ENCODE data around the gene IGF2BP2.
A peak's percentile ranks its signal among the peaks of the same experiment; 100 is the strongest.
"Not testable (repeated sequence)": the region's sequence is repeated elsewhere in the genome, so short reads cannot be mapped to it uniquely, and the experiment has no call there.

Gene IGF2BP2

DNA sequence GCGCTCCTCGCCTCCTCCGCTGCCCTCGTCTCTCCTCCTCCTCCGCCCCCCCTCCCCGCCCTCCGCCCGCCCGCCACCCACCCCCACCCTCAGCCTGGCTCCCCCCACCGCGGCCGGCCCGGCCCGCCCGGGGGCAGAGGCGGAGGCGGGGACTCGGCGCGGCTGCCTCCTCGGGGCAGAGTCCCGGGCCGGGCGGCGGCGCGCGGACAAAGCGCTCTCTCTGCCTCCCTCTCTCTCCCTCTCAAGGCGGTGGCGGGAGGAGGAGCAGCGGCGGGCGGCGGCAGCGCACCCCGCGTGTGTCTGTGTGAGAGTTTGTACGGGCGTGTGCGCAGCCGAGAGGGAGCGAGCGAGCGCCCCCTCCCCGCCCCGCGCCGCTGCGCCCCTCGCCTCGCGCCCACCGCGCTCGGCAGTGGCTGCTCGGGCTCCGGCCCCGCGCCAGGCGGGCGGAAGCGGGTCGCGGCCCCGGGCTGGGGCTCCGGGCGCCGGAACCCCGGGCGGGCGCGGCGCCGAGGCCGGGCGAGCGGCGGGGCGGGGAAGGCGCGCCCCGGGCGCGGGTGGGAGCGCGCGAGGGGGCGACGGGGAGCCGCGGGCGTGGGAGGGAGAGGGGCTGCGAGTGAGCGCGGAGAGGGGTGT lies at the start of gene IGF2BP2:
IGF2BP2 (minus strand) TSS at position 37 of the 633 bp plus-strand sequence. CDS start 82 bp downstream, outside the sequence.
- DNase-seq (ENCODE audit: low spot score) = peak; percentile 52

GRCh38 chr3:185874119-185874518 lies 49.3 kb upstream of the IGF2BP2 start:
- DNase-seq (ENCODE audit: low spot score) = no peak

- no peak for DNase-seq (ENCODE audit: low spot score)
Measured at GRCh38 chr3:185867650-185868049, 42.8 kb upstream of the IGF2BP2 start.

- DNase-seq (ENCODE audit: low spot score) = no peak
Measured at GRCh38 chr3:185866995-185867394, 42.2 kb upstream of the IGF2BP2 start.

DNA sequence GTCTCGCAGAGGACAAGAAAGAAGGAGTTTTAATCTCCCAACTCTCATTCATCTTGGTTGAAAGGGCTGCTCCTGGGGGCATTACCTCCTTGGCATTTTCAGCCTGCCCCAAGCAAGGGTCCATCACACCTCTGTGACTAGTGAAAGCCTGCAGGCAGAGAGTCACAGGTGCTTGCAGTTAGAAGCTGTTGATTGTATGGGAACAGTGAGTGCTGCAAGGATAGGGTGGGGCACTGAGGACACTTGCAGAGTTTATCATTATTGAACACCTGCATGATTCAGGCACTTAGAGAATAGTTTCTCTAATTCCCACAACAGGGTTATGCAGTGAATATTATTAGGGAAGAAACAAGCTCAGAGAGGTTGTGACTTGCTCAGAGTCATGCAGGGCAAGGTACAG lies 41.7 kb upstream of the IGF2BP2 start:
- DNase-seq (ENCODE audit: low spot score) = no peak

DNA sequence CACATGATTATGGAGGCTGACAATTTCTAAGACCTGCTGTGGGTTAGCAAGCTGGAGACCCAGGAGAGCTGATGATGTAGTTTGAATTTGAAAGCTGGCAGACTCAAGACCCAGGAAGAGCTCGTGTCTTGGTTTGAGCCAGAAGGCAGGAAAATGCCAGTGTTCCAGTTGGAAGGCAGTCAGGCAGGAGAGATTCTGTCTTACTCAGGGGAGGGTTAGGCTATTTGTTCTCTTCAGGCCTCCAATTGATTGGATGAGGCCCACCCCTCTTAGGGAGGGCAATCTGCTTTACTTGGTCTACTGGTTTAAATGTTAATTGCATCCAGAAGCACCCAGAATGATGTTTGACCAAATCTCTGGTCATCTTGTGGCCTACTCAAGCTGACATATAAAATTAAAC lies 40.4 kb upstream of the IGF2BP2 start:
- DNase-seq (ENCODE audit: low spot score) = no peak

GRCh38 chr3:185864767-185865166 lies 39.9 kb upstream of the IGF2BP2 start:
- no peak for DNase-seq (ENCODE audit: low spot score)

DNA sequence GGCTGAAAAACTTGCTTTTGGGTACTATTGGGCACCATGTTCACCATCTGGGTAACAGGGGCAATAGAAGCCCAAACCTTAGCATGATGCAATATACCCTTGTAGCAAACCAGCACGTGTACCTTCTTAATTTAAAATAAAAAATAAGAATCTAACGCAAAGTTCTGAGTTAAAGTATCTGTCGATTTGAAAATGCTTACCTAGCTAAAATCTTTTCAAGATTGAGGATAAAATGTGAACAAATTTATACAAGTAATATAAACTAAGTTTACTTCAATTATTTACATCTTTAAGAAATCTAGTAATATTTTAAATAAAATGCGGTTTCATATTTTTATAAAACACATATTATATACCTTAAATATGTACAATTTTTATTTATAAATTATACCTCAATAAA lies 38.1 kb upstream of the IGF2BP2 start:
- no peak for DNase-seq (ENCODE audit: low spot score)

- DNase-seq (ENCODE audit: low spot score) = no peak
Measured at GRCh38 chr3:185859294-185859972, 34.6 kb upstream of the IGF2BP2 start.

- DNase-seq (ENCODE audit: low spot score) = no peak
Measured at GRCh38 chr3:185858502-185859225, 33.8 kb upstream of the IGF2BP2 start.

DNA sequence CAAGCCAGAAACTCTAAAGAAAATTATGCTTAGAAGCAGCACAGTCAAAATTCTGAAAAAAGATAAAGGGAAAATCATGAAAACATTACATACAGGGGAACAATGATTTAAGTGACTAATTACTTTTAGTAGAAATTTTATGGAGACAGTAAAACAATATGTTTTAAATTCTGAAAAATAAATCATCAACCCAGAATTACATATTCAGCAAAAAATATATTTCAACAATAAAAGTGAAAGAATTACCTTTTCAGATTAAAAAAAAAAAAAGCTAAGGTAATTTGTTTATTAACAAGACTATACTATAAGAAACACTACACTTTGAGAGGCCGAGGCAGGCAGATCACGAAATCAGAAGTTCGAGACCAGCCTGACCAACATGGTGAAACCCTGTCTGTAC lies 32.4 kb upstream of the IGF2BP2 start:
- DNase-seq (ENCODE audit: low spot score) = no peak

DNA sequence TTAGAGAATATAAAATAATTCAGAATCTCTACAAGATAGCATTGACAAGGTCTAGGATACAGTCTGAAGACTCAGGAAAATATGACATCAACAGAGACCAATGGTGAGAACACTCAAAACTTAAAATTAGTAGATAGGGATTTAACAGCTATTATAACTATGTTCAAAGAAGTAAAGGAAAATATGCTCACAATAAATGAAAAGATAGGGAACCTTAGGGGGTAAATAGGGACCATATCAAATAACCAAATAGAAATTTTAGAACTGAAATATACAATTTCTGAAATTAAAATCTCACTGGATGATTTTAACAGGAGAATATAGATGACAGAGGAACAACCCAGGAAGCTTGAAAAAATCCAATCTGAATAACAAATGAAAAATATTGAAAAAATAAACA lies 31.8 kb upstream of the IGF2BP2 start:
- no peak for DNase-seq (ENCODE audit: low spot score)

GRCh38 chr3:185853771-185854170 lies 28.9 kb upstream of the IGF2BP2 start:
- not testable (repeated sequence) for DNase-seq (ENCODE audit: low spot score)

DNA sequence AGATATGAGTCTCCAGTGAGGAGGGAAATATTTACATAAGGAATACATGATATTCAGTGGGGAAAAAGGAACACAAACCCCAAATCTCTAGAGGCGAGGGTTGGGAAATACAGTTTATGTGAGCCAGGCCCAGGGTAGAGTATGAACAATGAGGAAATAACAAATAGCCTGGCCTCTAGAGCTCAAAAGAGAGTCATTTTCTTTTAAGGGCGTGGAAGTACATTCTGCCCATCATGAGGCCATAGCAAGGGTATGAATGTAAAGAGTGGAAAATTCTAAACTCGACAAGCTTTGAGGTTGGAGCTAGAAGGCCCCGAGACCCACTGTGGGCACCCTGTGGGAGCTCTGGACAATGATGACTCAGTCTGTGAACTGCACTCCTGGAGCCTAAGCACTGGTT lies 27.8 kb upstream of the IGF2BP2 start:
- DNase-seq (ENCODE audit: low spot score) = no peak

GRCh38 chr3:185851959-185852358 lies 27.1 kb upstream of the IGF2BP2 start:
- DNase-seq (ENCODE audit: low spot score) = no peak

DNA sequence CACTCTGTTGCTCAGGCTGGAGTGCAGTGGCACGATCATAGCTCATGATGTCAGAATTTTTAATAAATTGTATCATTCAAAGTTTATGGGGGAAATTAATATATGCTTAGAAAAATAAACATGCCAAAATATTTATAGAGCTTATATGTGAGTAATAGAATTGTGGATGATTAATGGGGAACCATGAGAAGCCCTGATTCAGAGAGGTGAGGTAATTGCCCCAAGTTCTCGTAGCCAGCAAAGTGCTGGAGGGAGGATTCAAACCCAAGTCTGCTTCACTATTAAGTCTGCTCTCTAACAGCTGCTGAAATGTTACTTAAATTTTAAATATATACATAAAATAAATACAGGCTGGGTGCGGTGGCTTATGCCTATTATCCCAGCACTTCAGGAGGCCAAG lies 26.2 kb upstream of the IGF2BP2 start:
- DNase-seq (ENCODE audit: low spot score) = no peak

GRCh38 chr3:185847506-185847905 lies 22.7 kb upstream of the IGF2BP2 start:
- DNase-seq (ENCODE audit: low spot score) = no peak

DNA sequence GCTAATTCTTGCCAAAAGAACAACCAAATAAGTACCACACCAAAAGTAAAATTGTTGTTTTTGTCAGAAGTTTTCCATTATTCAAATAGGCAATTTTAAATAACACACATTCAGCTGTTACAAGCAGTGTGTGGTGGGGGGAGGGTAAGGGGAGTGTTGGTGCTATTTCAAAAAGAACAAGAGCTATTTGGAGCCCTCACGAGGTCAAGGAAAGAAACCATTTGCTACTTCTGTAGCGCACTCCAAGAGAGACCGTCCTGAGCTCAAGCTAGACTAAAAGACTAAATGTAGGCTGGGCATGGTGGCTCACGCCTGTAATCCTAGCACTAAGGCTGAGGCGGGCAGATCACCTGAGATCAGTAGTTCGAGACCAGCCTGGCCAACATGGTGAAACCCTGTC lies 21.2 kb upstream of the IGF2BP2 start:
- DNase-seq (ENCODE audit: low spot score) = no peak

DNA sequence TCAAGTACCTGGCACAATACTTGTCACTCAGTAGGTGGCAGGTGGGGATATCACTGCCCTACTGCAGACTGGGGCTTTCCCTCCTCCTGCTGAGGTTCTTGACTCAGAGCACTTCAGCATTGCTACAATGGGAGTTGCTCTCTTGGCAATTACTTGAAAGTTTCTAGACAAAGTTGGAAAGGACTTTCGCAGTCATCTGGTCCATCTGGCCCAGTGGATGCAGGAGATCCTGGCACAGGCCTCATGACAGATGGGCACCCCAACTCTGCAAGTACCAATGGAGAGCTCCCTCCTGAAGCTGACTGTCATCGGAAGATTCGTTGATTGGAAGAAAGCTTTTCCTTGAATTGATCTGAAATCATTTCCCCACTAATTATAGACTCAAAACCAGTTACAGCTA lies 19.2 kb upstream of the IGF2BP2 start:
- DNase-seq (ENCODE audit: low spot score) = no peak

- no peak for DNase-seq (ENCODE audit: low spot score)
Measured at GRCh38 chr3:185843635-185844034, 18.8 kb upstream of the IGF2BP2 start.

DNA sequence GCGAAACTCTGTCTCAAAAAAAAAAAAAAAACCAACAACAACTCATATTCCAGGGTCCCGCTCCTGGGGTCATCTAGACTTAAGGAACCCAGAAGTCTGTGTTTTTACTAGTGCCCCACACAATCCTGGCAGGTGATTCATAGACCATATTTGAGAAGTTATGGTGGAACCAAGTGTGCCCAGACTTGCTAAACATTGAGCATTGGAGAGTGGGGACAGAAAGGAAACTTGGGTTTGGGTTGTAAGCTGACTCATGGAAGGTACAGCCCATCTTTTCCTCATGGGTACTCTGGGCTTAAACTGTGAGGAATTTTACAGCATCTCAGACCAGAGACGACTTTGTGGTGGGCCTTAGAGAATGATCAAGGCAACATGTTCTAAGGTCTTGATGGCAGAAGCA lies 18.3 kb upstream of the IGF2BP2 start:
- no peak for DNase-seq (ENCODE audit: low spot score)

GRCh38 chr3:185842241-185842640 lies 17.4 kb upstream of the IGF2BP2 start:
- no peak for DNase-seq (ENCODE audit: low spot score)

- DNase-seq (ENCODE audit: low spot score) = not testable (repeated sequence)
Measured at GRCh38 chr3:185838417-185838989, 13.7 kb upstream of the IGF2BP2 start.
